Measurements from ENCODE around the gene NELFE.

Gene NELFE

DNA sequence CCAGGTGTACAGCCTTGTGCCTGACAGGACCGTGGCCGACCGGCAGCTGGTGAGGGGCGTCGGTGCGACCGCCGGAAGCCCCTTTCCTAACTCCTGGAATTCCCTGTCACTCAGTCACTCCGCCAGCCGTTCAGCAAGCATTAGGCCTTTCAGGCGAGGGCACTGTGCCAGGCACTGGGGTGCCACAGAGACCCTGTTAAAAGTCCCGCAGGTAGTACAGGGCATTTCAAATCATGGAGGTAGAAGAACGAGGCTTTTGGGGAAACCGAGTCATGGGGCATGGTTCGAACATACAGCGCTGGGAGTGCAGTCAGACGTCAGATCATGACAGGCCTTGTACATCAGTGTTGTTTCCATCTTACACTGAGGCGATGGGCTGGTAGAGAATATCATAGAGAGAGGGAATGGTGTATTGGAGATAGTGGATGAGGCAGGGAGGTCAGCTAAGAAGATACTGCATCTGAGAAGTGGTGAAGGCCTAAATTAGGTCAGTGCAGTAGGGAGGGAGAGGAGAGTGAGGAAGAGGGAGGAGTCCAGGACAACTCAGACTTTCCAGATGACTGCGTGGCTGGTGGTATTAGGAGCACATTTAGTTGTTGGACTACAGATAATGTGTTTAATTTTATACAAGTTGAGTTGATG is 14.1 kb upstream of the NELFE start:
- DNase-seq (ENCODE audit: low read depth in 1 of 2, low spot score in 1 of 2) = no peak

DNA sequence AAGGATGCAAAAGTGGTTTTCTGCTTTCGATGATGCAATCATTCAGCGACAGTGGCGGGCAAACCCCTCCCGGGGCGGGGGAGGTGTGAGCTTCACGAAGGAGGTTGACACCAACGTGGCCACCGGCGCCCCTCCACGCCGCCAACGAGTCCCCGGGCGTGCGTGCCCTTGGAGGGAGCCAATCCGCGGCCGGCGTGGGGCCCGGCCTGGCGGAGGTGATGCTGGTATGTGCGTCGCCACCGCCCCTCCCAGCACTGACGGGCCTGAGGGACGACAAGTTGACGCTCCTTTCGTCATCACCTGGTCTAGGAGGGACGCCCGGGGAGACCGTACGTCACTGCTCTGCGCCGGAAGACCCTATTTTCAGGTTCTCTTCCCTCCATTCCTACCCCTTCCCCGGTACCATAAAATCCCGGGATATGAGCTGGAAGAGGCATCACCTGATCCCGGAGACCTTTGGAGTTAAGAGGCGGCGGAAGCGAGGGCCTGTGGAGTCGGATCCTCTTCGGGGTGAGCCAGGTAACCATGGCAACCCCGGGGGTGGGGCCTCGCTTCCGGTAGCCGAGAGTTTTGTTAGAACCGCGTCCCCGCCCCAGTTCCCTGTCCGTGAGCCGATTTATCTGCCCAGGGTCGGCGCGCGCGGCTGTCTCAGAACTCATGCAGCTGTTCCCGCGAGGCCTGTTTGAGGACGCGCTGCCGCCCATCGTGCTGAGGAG is 13.4 kb upstream of the NELFE start, which contains the start of gene DXO:
TSS of gene DXO (minus strand) at position 146 of the 716 bp plus-strand sequence. CDS start 463 bp downstream, outside the sequence.
- DNase-seq (ENCODE audit: low read depth in 1 of 2, low spot score in 1 of 2) = peak; percentile 93 to 94

GRCh38 chr6:31971279-31971992 is 12.7 kb upstream of the NELFE start:
- no peak for DNase-seq (ENCODE audit: low read depth in 1 of 2, low spot score in 1 of 2)

GRCh38 chr6:31970604-31971271 is 12.0 kb upstream of the NELFE start:
- no peak for DNase-seq (ENCODE audit: low read depth in 1 of 2, low spot score in 1 of 2)

- no peak for DNase-seq (ENCODE audit: low read depth in 1 of 2, low spot score in 1 of 2)
These were observed 11.2 kb upstream of the NELFE start for GRCh38 chr6:31969712-31970603.

GRCh38 chr6:31968791-31969711 is 10.3 kb upstream of the NELFE start:
- DNase-seq (ENCODE audit: low read depth in 1 of 2, low spot score in 1 of 2) = no peak

DNA sequence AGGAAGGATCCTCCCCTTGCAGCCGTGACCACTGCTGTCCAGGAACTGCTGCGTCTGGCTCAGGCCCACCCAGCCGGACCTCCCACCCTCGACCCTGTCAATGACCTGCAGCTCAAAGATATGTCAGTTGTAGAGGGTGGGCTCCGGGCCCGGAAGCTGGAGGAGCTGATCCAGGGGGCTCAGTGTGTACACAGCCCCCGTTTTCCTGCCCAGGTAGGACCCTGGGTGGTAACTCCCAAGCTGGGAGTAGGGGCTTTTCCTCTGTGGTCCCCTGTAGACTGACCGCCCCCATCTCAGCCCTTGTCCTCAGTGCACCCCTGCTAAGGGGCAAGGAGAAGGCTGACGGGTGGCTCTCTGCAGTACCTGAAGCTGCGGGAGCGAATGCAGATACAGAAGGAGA is 9.6 kb upstream of the NELFE start:
- no peak for DNase-seq (ENCODE audit: low read depth in 1 of 2, low spot score in 1 of 2)

DNA sequence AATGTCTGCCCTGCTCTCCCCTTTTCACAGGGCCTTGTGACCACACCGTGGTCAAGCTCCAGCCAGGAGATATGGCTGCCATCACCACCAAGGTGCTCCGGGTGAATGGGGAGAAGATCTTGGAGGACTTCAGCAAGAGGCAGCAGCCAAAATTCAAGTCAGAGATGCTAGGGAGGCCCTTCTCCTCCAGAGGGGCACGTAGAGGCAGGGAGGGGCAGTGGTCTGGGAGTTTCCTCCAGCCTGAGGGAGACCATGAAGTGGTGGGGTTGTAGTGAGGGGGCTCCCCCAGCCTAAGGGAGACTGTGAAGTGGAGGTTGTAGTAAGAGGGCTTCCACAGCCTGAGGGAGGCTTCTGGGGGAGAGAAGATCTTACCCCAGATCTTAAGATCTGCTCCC is 9.2 kb upstream of the NELFE start:
- DNase-seq (ENCODE audit: low read depth in 1 of 2, low spot score in 1 of 2) = no peak

DNA sequence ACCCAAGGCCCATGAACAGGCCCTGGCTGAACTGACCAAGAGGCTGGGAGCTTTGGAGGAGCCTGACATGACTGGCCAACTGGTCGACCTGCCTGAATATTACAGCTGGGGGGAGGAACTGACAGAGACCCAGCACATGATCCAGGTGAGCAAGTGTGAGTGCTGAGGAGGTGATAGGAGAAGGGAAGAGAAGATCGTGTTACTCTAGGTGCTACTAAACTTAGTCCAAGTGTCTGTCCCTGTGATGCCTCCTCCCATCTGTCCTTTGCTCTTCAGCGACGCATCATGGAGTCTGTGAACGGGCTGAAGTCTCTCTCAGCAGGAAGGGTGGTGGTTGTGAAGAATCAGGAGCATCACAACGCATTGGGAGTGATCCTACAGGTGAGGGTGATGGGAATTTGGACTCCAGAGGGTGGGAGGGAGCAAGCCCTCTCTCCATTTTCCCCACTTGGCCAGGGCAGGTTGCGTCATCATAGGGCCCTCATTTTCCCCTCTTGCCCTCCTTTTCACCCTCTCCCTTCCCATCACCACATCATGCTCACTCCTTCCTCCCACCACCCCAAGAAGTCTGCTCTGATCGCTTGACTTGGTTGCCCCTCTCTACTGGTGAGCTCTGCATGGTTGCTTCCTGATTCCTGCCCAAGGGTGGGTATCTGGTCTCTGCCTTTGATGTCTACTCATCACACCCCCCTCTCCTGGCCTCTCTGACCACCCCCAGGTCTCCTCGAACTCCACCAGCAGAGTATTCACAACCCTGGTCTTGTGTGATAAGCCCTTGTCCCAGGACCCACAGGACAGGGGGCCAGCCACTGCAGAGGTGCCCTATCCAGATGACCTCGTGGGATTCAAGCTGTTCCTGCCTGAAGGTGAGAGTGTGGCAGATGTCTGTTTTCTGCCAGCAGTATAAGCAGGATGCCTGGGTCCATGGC is 8.5 kb upstream of the NELFE start:
- DNase-seq (ENCODE audit: low read depth in 1 of 2, low spot score in 1 of 2) = no peak

- DNase-seq (ENCODE audit: low read depth in 1 of 2, low spot score in 1 of 2) = no peak
These were observed 7.7 kb upstream of the NELFE start for GRCh38 chr6:31966506-31966905.

DNA sequence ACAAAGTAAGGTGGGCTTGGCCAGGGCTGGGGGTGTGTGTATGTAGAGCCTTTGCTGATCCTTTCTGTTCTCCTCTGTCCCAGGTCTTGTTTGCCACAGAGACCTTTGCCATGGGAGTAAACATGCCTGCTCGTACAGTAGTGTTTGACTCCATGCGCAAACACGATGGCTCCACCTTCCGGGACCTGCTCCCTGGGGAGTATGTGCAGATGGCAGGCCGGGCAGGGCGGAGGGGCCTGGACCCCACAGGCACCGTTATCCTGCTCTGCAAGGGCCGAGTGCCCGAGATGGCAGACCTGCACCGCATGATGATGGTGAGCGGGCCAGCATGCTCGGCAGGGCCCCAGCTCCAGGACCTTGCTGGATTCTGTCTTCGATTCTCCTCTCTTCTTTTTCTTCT is 6.9 kb upstream of the NELFE start:
- no peak for DNase-seq (ENCODE audit: low read depth in 1 of 2, low spot score in 1 of 2)

DNA sequence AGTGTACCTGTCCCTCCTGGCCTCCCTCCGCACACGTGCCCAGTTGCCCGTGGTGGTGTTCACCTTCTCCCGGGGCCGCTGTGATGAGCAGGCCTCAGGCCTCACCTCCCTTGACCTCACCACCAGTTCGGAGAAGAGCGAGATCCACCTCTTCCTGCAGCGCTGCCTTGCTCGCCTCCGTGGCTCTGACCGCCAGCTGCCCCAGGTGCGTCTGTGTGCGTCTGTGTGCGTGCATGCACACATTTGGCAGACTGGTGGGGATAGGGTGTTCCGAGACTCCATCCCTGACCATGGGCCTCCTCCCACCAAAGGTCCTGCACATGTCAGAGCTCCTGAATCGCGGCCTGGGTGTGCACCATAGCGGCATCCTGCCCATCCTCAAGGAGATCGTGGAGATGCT is 5.2 kb upstream of the NELFE start:
- DNase-seq (ENCODE audit: low read depth in 1 of 2, low spot score in 1 of 2) = no peak

DNA sequence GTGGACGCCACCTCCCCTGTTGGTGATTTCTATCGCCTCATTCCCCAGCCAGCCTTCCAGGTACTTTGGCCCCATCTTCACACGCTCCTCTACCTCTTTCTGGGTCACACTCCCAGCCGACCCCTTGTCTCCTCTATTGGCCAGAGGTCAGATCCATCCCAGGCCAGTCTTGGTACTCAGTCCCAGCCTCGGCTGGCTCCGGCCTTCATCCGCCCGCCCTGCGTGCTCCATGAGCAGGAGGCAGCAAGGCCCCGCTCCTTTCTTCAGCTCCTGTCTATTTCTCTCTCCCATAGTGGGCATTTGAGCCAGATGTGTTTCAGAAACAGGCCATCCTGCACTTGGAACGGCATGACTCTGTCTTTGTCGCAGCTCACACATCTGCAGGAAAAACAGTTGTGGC is 2.8 kb upstream of the NELFE start:
- DNase-seq (ENCODE audit: low read depth in 1 of 2, low spot score in 1 of 2) = no peak

- no peak for DNase-seq (ENCODE audit: low read depth in 1 of 2, low spot score in 1 of 2)
These were observed 395 bp downstream of the NELFE start for GRCh38 chr6:31958412-31958740.

GRCh38 chr6:31956796-31957195 is 2.0 kb downstream of the NELFE start:
- DNase-seq (ENCODE audit: low read depth in 1 of 2, low spot score in 1 of 2) = no peak

DNA sequence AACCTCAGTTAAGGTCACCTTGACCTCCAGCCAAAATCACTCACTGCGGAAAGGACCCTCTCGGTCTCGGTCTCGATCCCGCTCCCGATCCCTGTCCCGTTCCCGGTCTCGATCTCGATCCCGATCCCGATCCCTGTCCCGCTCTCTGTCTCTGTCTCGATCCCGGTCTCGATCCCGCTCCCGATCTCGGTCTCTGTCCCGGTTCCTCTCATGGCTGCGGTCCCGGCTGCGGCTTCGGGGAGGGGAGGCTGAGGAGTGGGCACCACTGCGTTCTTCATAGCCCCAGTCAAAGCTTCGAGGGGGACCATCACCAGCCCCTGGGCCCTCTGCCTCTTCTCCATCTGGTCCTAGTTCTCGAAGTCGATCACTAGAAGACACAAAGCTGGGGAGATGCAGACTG is 4.3 kb downstream of the NELFE start:
- no peak for DNase-seq (ENCODE audit: low read depth in 1 of 2, low spot score in 1 of 2)

DNA sequence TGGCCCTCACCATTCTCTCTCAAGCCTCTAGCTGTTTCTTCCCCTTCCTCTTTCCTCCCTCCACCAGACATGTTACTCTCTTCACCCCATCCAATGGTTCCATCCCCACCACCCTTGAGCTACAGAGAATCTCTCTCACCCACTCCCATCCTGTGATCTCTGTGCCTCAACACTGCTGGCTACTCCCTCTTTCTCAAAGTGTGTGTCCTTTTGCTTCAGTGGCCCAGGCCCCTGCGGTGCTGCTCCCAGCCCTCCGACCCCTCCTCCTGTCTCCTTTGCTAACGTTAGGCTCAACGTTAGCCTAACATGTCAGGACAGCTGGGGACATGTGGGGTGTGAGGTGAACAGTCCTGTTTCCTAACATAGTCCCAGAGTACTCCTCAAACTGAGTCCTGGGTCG is 5.9 kb downstream of the NELFE start:
- no peak for DNase-seq (ENCODE audit: low read depth in 1 of 2, low spot score in 1 of 2)

DNA sequence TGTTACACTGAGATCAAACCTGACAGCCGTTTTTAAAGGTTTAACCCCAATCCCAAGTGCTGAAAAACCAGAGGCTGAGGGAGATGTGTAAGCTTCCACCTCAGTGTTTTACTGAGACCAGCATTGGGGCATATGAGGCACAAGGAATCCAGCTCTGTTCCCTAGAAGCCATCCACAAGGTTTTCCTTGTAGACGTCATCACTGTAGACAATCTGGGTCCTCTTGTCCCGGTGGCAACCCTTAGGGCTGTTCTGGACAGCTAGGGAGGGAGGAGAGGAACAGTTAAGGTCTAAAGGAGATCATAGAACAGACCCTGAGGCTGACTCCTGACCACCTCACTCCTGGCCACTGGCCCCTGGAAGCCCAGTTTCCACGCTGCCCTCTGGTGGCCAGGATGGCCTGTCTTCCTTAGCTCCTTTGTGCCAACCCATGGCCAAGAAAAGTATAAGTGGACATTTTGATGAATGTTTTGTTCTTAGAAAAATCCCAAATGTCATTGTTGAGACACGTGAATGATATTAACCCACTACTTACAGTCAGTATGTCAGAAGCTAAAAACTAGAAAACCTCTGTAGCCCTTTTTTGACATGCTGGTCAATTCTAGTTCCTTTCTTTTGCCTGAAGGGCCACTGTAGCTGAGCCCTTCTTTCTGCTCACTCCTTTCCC is 6.5 kb downstream of the NELFE start:
- no peak for DNase-seq (ENCODE audit: low read depth in 1 of 2, low spot score in 1 of 2)

Data from stimulated activated CD4-positive, alpha-beta T cell treated with anti-CD3 and anti-CD28 coated beads, Interleukin-15, amount 100 ng/mL, for 1 hour (primary cell).